Neural cell (in vitro differentiated cells): Measurements from ENCODE around the gene FBRSL1. TPM values are rescaled to one million over a fixed set of nuclear protein-coding genes. Genes with fewer than 3 reads are reported as not detected.

Experiments
- H2AFZ ChIP-seq: fragments of 200-600, 300-800 bp; sonication (generic), shearing (Covaris generic); 2 replicates; pipeline ENCODE4 v1.6.0; 2014; ENCODE audit warnings: low read depth, mild to moderate bottlenecking, antibody characterized with exemption, low read length, moderate library complexity
- H3F3A ChIP-seq: fragments of 200-600 bp; shearing (Covaris generic); 2 replicates; pipeline ENCODE4 v1.6.1; 2016; ENCODE audit warnings: mild to moderate bottlenecking, moderate library complexity, mixed read lengths, antibody characterized with exemption, low read length; ENCODE audit not compliant: insufficient read depth, poor library complexity, severe bottlenecking
- H3K27ac ChIP-seq: fragments of 200-600, 300-800 bp; sonication (generic), shearing (Covaris generic); 2 replicates; pipeline ENCODE4 v1.5.1; 2014; ENCODE audit warnings: mild to moderate bottlenecking, low read length, moderate library complexity
- H3K27me3 ChIP-seq: fragments of 300-800, 200-600 bp; sonication (generic), shearing (Covaris generic); 2 replicates; pipeline ENCODE4 v1.6.0; 2014; ENCODE audit warnings: mild to moderate bottlenecking, low read depth, low read length, moderate library complexity; ENCODE audit not compliant: insufficient read depth
- H3K36me3 ChIP-seq: fragments of 300-800, 200-600 bp; sonication (generic), shearing (Covaris generic); 2 replicates; pipeline ENCODE4 v1.5.1; 2014; ENCODE audit warnings: mild to moderate bottlenecking, antibody characterized with exemption, low read length, moderate library complexity; ENCODE audit not compliant: insufficient read depth
- H3K4me2 ChIP-seq: fragments of 300-800, 200-600 bp; sonication (generic), shearing (Covaris generic); 2 replicates; pipeline ENCODE4 v1.6.0; 2014; ENCODE audit warnings: mild to moderate bottlenecking, low read length
- H3K4me3 ChIP-seq: fragments of 300-800, 200-600 bp; sonication (generic), shearing (Covaris generic); 2 replicates; pipeline ENCODE4 v1.5.1; 2014; ENCODE audit warnings: mild to moderate bottlenecking, low read length, moderate library complexity
- H3K79me2 ChIP-seq: fragments of 200-600 bp; shearing (Covaris generic); replicated peaks from 2 replicates; pipeline ENCODE4 v1.6.0; 2014; ENCODE audit warnings: mild to moderate bottlenecking, low read length, moderate library complexity; ENCODE audit not compliant: insufficient read depth
- H3K9ac ChIP-seq: fragments of 300-800, 200-600 bp; sonication (generic), shearing (Covaris generic); 2 replicates; pipeline ENCODE4 v1.6.1; 2016; ENCODE audit warnings: mild to moderate bottlenecking, low read length, mixed read lengths
- H3K9me2 ChIP-seq: fragments of 200-600 bp; shearing (Covaris generic); 2 replicates; pipeline ENCODE4 v1.6.1; 2016; ENCODE audit warnings: mild to moderate bottlenecking, low read length, mixed read lengths; ENCODE audit not compliant: insufficient read depth
- H3K9me3 ChIP-seq: fragments of 200-600, 300-800 bp; sonication (generic), shearing (Covaris generic); 2 replicates; pipeline ENCODE4 v1.6.1; 2016; ENCODE audit warnings: mild to moderate bottlenecking, mixed run types, low read length, moderate library complexity, mixed read lengths
- H4K20me1 ChIP-seq: fragments of 200-600 bp; shearing (Covaris generic); 2 replicates; pipeline ENCODE4 v1.6.1; 2016; ENCODE audit warnings: mild to moderate bottlenecking, mixed run types; ENCODE audit not compliant: insufficient read depth
- EP300 ChIP-seq: fragments of 450-650 bp; conservative IDR thresholded peaks from 2 replicates; pipeline ENCODE4 v1.6.1; 2014; ENCODE audit warnings: antibody characterized with exemption, mild to moderate bottlenecking, moderate library complexity; ENCODE audit not compliant: poor library complexity, severe bottlenecking
- EZH2 ChIP-seq: fragments of 200-600, 300-800 bp; shearing (Covaris generic), sonication (generic); IDR thresholded peaks from 2 replicates; pipeline ENCODE4 v1.6.1; 2014; ENCODE audit warnings: antibody characterized with exemption, low read length, borderline replicate concordance, mild to moderate bottlenecking; ENCODE audit not compliant: insufficient read depth, poor library complexity, severe bottlenecking
- MXI1 ChIP-seq: fragments of 450-650 bp; conservative IDR thresholded peaks from 2 replicates; pipeline ENCODE4 v1.6.1; 2014; ENCODE audit warnings: antibody characterized with exemption, mild to moderate bottlenecking; ENCODE audit not compliant: poor library complexity, severe bottlenecking
- POLR2AphosphoS5 ChIP-seq: IDR thresholded peaks from 2 replicates; pipeline ENCODE4 v1.6.1; 2012
- RAD21 ChIP-seq: fragments of 450-650 bp; conservative IDR thresholded peaks from 2 replicates; pipeline ENCODE4 v1.6.1; 2014; ENCODE audit warnings: antibody characterized with exemption, mild to moderate bottlenecking, moderate library complexity
- SMC3 ChIP-seq: fragments of 450-650 bp; conservative IDR thresholded peaks from 2 replicates; pipeline ENCODE4 v1.6.1; 2014; ENCODE audit warnings: antibody characterized with exemption, mild to moderate bottlenecking, moderate library complexity; ENCODE audit not compliant: poor library complexity
- TAF1 ChIP-seq: IDR thresholded peaks from 2 replicates; pipeline ENCODE4 v1.6.1; 2012; ENCODE audit warnings: low read depth
- polyA plus RNA-seq: library from polyadenylated mRNA; depleted of rRNA; stranded (reverse); fragments of >200 nt; gene quantifications from 2 replicates; pipeline ENCODE4 v1.2.3, GENCODE V29; 2014
- TF ChIP-seq, protein P1 (sequence below): fragments of 450-650 bp; IDR thresholded peaks from 2 replicates; pipeline ENCODE4 v1.5.1; 2014; ENCODE audit warnings: antibody characterized with exemption, mild to moderate bottlenecking, moderate library complexity; ENCODE audit not compliant: poor library complexity, severe bottlenecking
- TF ChIP-seq, protein P2 (sequence below): IDR thresholded peaks from 2 replicates; pipeline ENCODE4 v1.6.1; 2012; ENCODE audit warnings: borderline replicate concordance

Gene FBRSL1
- polyA plus RNA-seq, 1 donor from 2014 or later = 11.9 TPM

DNA sequence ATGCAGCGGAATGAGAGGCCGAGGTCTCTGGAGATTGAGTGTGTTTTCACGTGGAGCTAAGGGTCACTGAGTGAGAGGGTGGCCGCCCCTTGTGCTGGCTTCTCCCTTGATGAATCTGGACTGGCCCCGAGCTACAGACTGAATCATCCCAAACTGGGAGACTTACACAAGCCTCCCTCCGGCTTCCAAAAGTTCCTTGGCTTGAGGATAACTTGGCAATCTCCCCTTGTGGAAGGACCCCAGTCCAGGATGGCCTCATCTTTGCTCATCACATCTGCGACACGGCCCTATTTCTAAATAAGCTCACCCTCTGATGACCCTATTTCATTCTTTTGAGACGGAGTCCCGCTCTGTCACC is 41.5 kb upstream of the FBRSL1 start:
- H3K27ac ChIP-seq = no peak overlapping the region
- no peak overlapping the region for H2AFZ ChIP-seq
- no peak overlapping the region for H3K4me2 ChIP-seq
- H3K9me3 ChIP-seq = no peaks in the 10 kb centered on the region
- no peaks in the 10 kb centered on the region for H3K79me2 ChIP-seq
- H3K36me3 ChIP-seq = no peaks in the 10 kb centered on the region
- no peak overlapping the region for H3K9ac ChIP-seq
- no peaks in the 10 kb centered on the region for H4K20me1 ChIP-seq
- H3K4me3 ChIP-seq = no peak overlapping the region
- TF ChIP-seq MXI1 (no peak), SMC3 (no peak), POLR2AphosphoS5 (no peak), EZH2 (no peak), RAD21 (no peak), EP300 (no peak), TAF1 (no peak)
- TF ChIP-seq, protein P1, sequence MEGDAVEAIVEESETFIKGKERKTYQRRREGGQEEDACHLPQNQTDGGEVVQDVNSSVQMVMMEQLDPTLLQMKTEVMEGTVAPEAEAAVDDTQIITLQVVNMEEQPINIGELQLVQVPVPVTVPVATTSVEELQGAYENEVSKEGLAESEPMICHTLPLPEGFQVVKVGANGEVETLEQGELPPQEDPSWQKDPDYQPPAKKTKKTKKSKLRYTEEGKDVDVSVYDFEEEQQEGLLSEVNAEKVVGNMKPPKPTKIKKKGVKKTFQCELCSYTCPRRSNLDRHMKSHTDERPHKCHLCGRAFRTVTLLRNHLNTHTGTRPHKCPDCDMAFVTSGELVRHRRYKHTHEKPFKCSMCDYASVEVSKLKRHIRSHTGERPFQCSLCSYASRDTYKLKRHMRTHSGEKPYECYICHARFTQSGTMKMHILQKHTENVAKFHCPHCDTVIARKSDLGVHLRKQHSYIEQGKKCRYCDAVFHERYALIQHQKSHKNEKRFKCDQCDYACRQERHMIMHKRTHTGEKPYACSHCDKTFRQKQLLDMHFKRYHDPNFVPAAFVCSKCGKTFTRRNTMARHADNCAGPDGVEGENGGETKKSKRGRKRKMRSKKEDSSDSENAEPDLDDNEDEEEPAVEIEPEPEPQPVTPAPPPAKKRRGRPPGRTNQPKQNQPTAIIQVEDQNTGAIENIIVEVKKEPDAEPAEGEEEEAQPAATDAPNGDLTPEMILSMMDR = no peak
- no peaks in the 10 kb centered on the region for H3K27me3 ChIP-seq
- no peaks in the 10 kb centered on the region for H3F3A ChIP-seq
- no peaks in the 10 kb centered on the region for H3K9me2 ChIP-seq

DNA sequence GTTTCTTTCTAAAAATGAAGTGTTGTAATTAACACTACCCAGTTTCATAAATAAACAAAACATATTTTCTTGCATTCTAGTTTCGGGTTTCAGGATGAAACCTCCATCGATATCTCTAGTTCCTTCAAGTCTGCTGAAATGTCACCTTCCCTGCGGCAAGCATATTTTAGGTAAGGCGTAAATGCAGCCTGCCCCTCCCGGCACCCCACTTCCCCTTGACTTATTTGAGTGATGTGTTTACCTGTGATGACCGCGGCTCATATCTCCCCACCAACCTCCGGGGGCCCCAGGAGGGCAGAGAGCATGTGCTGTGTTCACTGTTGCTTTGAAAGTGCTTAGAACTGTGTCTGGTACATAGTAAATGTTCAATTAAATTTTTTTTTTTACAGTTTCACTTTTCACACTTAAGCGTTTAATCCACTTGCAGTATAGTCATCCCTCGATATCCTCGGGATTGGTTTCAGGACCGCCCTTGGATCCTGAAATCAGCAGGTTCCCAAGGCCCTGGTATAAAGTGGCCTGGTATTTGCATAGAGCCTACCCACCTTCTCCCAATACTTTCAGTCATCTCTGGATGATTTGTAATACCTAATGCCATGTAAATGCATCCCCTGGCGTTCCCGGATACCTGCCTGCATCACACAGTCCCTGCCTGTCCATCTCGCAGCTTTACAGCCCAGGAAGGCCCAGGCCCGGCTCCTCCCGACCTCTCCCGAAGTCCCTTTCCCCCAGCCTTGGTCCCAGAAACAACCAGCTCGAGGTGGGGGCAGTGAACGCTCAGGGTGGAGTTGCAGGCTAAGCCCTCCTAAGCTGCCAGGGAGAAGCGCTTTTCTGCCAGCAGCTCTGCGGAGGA is 40.2 kb upstream of the FBRSL1 start:
- Histone ChIP-seq H3K9me2 (no peaks in the 10 kb centered on the region), H3K27me3 (no peaks in the 10 kb centered on the region), H2AFZ (no peak overlapping the region), H3K36me3 (no peaks in the 10 kb centered on the region), H3K9ac (peak overlapping the region; percentile 2), H3F3A (no peaks in the 10 kb centered on the region), H4K20me1 (no peaks in the 10 kb centered on the region), H3K27ac (no peak overlapping the region), H3K4me2 (no peak overlapping the region), H3K9me3 (no peaks in the 10 kb centered on the region), H3K79me2 (no peaks in the 10 kb centered on the region), H3K4me3 (no peak overlapping the region)
- no peak for TF ChIP-seq MXI1
- TF ChIP-seq POLR2AphosphoS5 = no peak
- TF ChIP-seq EP300 = no peak
- TF ChIP-seq TAF1 = no peak
- no peak for TF ChIP-seq RAD21
- no peak for TF ChIP-seq EZH2
- TF ChIP-seq, protein P2, sequence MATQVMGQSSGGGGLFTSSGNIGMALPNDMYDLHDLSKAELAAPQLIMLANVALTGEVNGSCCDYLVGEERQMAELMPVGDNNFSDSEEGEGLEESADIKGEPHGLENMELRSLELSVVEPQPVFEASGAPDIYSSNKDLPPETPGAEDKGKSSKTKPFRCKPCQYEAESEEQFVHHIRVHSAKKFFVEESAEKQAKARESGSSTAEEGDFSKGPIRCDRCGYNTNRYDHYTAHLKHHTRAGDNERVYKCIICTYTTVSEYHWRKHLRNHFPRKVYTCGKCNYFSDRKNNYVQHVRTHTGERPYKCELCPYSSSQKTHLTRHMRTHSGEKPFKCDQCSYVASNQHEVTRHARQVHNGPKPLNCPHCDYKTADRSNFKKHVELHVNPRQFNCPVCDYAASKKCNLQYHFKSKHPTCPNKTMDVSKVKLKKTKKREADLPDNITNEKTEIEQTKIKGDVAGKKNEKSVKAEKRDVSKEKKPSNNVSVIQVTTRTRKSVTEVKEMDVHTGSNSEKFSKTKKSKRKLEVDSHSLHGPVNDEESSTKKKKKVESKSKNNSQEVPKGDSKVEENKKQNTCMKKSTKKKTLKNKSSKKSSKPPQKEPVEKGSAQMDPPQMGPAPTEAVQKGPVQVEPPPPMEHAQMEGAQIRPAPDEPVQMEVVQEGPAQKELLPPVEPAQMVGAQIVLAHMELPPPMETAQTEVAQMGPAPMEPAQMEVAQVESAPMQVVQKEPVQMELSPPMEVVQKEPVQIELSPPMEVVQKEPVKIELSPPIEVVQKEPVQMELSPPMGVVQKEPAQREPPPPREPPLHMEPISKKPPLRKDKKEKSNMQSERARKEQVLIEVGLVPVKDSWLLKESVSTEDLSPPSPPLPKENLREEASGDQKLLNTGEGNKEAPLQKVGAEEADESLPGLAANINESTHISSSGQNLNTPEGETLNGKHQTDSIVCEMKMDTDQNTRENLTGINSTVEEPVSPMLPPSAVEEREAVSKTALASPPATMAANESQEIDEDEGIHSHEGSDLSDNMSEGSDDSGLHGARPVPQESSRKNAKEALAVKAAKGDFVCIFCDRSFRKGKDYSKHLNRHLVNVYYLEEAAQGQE = no peak
- TF ChIP-seq, protein P1 = no peak
- TF ChIP-seq SMC3 = no peak
